Raji (cell line): ENCODE results near the gene CDKL4.

ENCODE experiments used
- POLR2A ChIP-seq: IDR thresholded peaks from 2 replicates; pipeline ENCODE4 v1.6.1; 2011; ENCODE audit warnings: low read depth, low read length, control low read depth; ENCODE audit not compliant: insufficient read depth

Gene CDKL4

GRCh38 chr2:39243469-39244123 lies at the start of gene CDKL4:
Gene CDKL4 (minus strand): TSS chr2:39243970.
- no peak for TF ChIP-seq POLR2A

- no peak for TF ChIP-seq POLR2A
Measured at GRCh38 chr2:39290433-39290832, 46.7 kb upstream of the CDKL4 start.

GRCh38 chr2:39289609-39290008 lies 45.8 kb upstream of the CDKL4 start:
- TF ChIP-seq POLR2A = no peak

GRCh38 chr2:39283561-39283960 lies 39.8 kb upstream of the CDKL4 start:
- TF ChIP-seq POLR2A = no peak

GRCh38 chr2:39281391-39281790 lies 37.6 kb upstream of the CDKL4 start:
- TF ChIP-seq POLR2A = no peak

GRCh38 chr2:39275016-39275415 lies 31.2 kb upstream of the CDKL4 start:
- TF ChIP-seq POLR2A = no peak

- TF ChIP-seq POLR2A = no peak
Measured at GRCh38 chr2:39269941-39270340, 26.2 kb upstream of the CDKL4 start.

- no peak for TF ChIP-seq POLR2A
Measured at GRCh38 chr2:39266916-39267434, 23.2 kb upstream of the CDKL4 start.

- TF ChIP-seq POLR2A = no peak
Measured at GRCh38 chr2:39266139-39266805, 22.5 kb upstream of the CDKL4 start.

- no peak for TF ChIP-seq POLR2A
Measured at GRCh38 chr2:39265315-39265714, 21.5 kb upstream of the CDKL4 start.

- TF ChIP-seq POLR2A = no peak
Measured at GRCh38 chr2:39264733-39265132, 21.0 kb upstream of the CDKL4 start.

GRCh38 chr2:39260087-39260486 lies 16.3 kb upstream of the CDKL4 start:
- TF ChIP-seq POLR2A = no peak

- no peak for TF ChIP-seq POLR2A
Measured at GRCh38 chr2:39256040-39256439, 12.3 kb upstream of the CDKL4 start.

- no peak for TF ChIP-seq POLR2A
Measured at GRCh38 chr2:39252888-39253518, 9.2 kb upstream of the CDKL4 start.

- no peak for TF ChIP-seq POLR2A
Measured at GRCh38 chr2:39247512-39248043, 3.8 kb upstream of the CDKL4 start.
